CD14-positive monocyte (primary cell): Measurements from ENCODE around the gene NOX5. TPM values are rescaled to one million over a fixed set of nuclear protein-coding genes. Genes with fewer than 3 reads are reported as not detected.
"Not testable (repeated sequence)": the region's sequence is repeated elsewhere in the genome, so short reads cannot be mapped to it uniquely, and the experiment has no call there.

Experiments used
- DNase-seq, 3 donors: peaks; one replicate each; pipeline ENCODE4 v3.0.0-alpha.2; 2011 to 2022
- H2AFZ ChIP-seq: 2 replicates; pipeline ENCODE4 v1.6.0; 2012; ENCODE audit warnings: mild to moderate bottlenecking, low read depth, low read length, inconsistent platforms; ENCODE audit not compliant: insufficient read depth, poor library complexity, severe bottlenecking
- H3K27ac ChIP-seq, 2 donors: 1 replicate in 1 of 2; 2 replicates in 1 of 2; pipeline ENCODE4 v1.5.1; 2012 to 2013; ENCODE audit warnings: low read length in 2 of 2, control low read depth in 1 of 2, inconsistent platforms in 1 of 2, low read depth in 1 of 2, mild to moderate bottlenecking in 1 of 2
- H3K27me3 ChIP-seq, 2 donors: one replicate each; pipeline versions ENCODE4 v1.6.0 to v1.6.1; 2011 to 2013; ENCODE audit warnings: low read length in 2 of 2; ENCODE audit not compliant: control insufficient read depth in 2 of 2, insufficient read depth in 2 of 2
- H3K36me3 ChIP-seq, 2 donors: replicated peaks in 1 of 2; 1 replicate in 1 of 2; 2 replicates in 1 of 2; pipeline versions ENCODE4 v1.5.1 to v1.6.1; 2012 to 2013; ENCODE audit warnings: low read length in 2 of 2, control low read depth in 1 of 2, inconsistent platforms in 1 of 2, mild to moderate bottlenecking in 1 of 2; ENCODE audit not compliant: insufficient read depth in 2 of 2, control insufficient read depth in 1 of 2
- H3K4me1 ChIP-seq, 2 donors: 1 replicate in 1 of 2; 2 replicates in 1 of 2; pipeline versions ENCODE4 v1.5.1 to v1.6.1; 2012 to 2013; ENCODE audit warnings: low read length in 2 of 2, control low read depth in 1 of 2, inconsistent platforms in 1 of 2, mild to moderate bottlenecking in 1 of 2, moderate library complexity in 1 of 2; ENCODE audit not compliant: insufficient read depth in 2 of 2, control insufficient read depth in 1 of 2
- H3K4me2 ChIP-seq: replicated peaks from 2 replicates; pipeline ENCODE3; 2012; ENCODE audit warnings: low read length, moderate library complexity, mild to moderate bottlenecking; ENCODE audit not compliant: poor library complexity, severe bottlenecking; ENCODE audit errors: extremely low read depth
- H3K4me3 ChIP-seq, 3 experiments: fragments of 200-600 bp in 1 of 3; sonication (generic) in 1 of 3; replicated peaks in 1 of 3; 1 replicate in 2 of 3; 2 replicates in 1 of 3; pipeline ENCODE4 v1.5.1; 2011 to 2013; ENCODE audit warnings: low read length in 3 of 3, mild to moderate bottlenecking in 3 of 3, control low read depth in 2 of 3, low read depth in 2 of 3, inconsistent platforms in 1 of 3, moderate library complexity in 1 of 3
- H3K79me2 ChIP-seq: 2 replicates; pipeline ENCODE4 v1.6.0; 2012; ENCODE audit warnings: mild to moderate bottlenecking, control low read depth, inconsistent platforms, low read length, moderate library complexity; ENCODE audit not compliant: insufficient read depth
- H3K9ac ChIP-seq: 2 replicates; pipeline ENCODE4 v1.6.0; 2017; ENCODE audit warnings: low read length, mild to moderate bottlenecking; ENCODE audit not compliant: insufficient read depth, poor library complexity, severe bottlenecking
- H3K9me3 ChIP-seq, 2 donors: replicated peaks in 1 of 2; 1 replicate in 1 of 2; 2 replicates in 1 of 2; pipeline versions ENCODE4 v1.5.1 to v1.6.1; 2012 to 2013; ENCODE audit warnings: low read length in 2 of 2, control low read depth in 1 of 2; ENCODE audit not compliant: control insufficient read depth in 1 of 2, insufficient read depth in 1 of 2
- H4K20me1 ChIP-seq: 2 replicates; pipeline ENCODE4 v1.6.0; 2012; ENCODE audit warnings: mild to moderate bottlenecking, low read length, control low read depth, moderate library complexity; ENCODE audit not compliant: insufficient read depth
- H3K27ac Mint-ChIP-seq, 7 donors: one replicate each; pipeline ENCODE4 v1.8.0; 2020; ENCODE audit warnings: mild to moderate bottlenecking in 7 of 7, mixed read lengths in 7 of 7, moderate library complexity in 6 of 7, inconsistent platforms in 2 of 7
- H3K27me3 Mint-ChIP-seq, 3 donors: one replicate each; pipeline ENCODE4 v1.8.0; 2021 to 2022; ENCODE audit warnings: low read depth in 3 of 3, mild to moderate bottlenecking in 3 of 3, mixed read lengths in 3 of 3, moderate library complexity in 3 of 3, inconsistent platforms in 1 of 3
- H3K36me3 Mint-ChIP-seq, 2 donors: one replicate each; pipeline ENCODE4 v1.8.0; 2020; ENCODE audit warnings: mixed read lengths in 2 of 2, inconsistent platforms in 1 of 2, mild to moderate bottlenecking in 1 of 2
- H3K4me1 Mint-ChIP-seq: one replicate; pipeline ENCODE4 v1.8.0; 2020; ENCODE audit warnings: mild to moderate bottlenecking, mixed read lengths
- H3K4me3 Mint-ChIP-seq, 2 donors: one replicate each; pipeline ENCODE4 v1.8.0; 2020; ENCODE audit warnings: mild to moderate bottlenecking in 2 of 2, mixed read lengths in 2 of 2, moderate library complexity in 1 of 2
- H3K9me3 Mint-ChIP-seq, 7 donors: one replicate each; pipeline ENCODE4 v1.8.0; 2020 to 2022; ENCODE audit warnings: mixed read lengths in 7 of 7, mild to moderate bottlenecking in 6 of 7, moderate library complexity in 6 of 7, inconsistent platforms in 2 of 7
- CTCF ChIP-seq: fragments of 200-600 bp; IDR thresholded peaks from one replicate; pipeline ENCODE4 v1.8.0; 2022; ENCODE audit warnings: antibody characterized with exemption, mild to moderate bottlenecking
- WGBS: methylation state at CpG from one replicate; pipeline ENCODE4 v1.1.5; 2013; ENCODE audit warnings: missing lambda C conversion rate; ENCODE audit not compliant: insufficient coverage; 5-methylcytosine and 5-hydroxymethylcytosine counted together
- intact Hi-C, 2 donors: fragments of 100-400 bp; cut with micrococcal nuclease; formaldehyde crosslinking; loops; one replicate each; pipeline versions ENCODE4 v1.15.0 to v1.15.1; 2023
- polyA plus RNA-seq, 3 donors: library from polyadenylated mRNA; depleted of rRNA in 1 of 3; unstranded in 2 of 3; stranded (reverse) in 1 of 3; fragments of 300-500 nt in 2 of 3; fragments of >200 nt in 1 of 3; fragmentation: Illumina TruSeq in 2 of 3; gene quantifications; 1 replicate in 2 of 3; 2 replicates in 1 of 3; pipeline ENCODE4 v1.2.3, GENCODE V29; 2012 to 2021

NOX5 gene
- polyA plus RNA-seq, 3 donors: not detected

DNA sequence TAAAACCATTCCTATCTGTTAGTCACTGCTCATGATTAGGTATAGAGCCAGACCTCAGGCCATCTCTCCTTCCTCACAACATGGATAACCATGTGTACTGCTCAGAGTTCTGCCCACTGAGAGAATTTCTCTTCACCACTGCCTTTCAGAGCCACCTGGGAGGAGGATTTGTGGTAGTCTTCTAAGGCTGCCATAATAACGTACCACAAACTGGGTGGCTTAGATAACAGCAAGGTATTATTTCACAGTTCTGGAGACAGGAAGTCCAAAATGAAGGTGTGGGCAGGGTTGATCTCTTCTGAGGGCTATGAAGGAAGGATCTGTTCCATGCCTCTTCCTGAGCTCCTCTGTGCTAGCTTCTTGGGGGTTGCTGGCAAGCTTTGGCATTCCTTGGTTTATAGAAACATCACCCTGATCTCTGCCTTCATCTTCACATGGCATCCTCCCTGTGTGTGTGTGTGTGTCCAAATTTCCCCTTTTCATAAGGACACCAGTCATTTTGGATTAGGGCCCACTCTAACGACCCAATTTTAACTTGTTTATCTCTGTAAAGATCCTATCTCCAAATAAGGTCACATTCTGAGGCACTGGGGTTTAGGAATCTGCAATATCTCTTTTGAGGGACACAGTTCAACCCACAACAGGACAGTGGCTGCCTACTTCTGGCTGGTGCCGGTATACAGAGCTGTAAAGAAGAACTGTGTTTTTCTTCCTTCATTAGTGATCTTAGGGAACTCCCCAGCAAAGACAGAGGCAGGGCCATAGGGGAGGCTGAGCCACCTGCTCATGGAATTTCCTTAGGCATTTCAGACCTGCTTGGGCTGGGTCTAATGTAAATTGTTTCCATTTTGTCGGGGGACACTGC is 42.1 kb upstream of the NOX5 start:
- no peaks in the 10 kb centered on the region for H3K79me2 ChIP-seq
- no peak for TF ChIP-seq CTCF
- no peak for DNase-seq
- peaks cover 0 to 2% (median 2%) of the 10 kb centered on the region in 3 donors for H3K27me3 Mint-ChIP-seq
- no peak overlapping the region for H3K4me3 ChIP-seq
- no peaks in the 10 kb centered on the region for H3K36me3 ChIP-seq
- H3K4me1 Mint-ChIP-seq: no peaks in the 10 kb centered on the region
- intact Hi-C loops: no loop called here
- no peak overlapping the region for H3K27ac Mint-ChIP-seq
- no peak overlapping the region for H3K27ac ChIP-seq
- H2AFZ ChIP-seq: no peak overlapping the region
- H3K4me3 Mint-ChIP-seq: no peak overlapping the region
- no peaks in the 10 kb centered on the region for H4K20me1 ChIP-seq
- H3K36me3 Mint-ChIP-seq: no peaks in the 10 kb centered on the region
- WGBS: 58% methylated on average over 2 of the region's 4 CpGs
- H3K9me3 Mint-ChIP-seq: peaks cover 6 to 34% (median 21%) of the 10 kb centered on the region in 7 donors
- no peak overlapping the region for H3K9ac ChIP-seq
- H3K4me1 ChIP-seq: no peaks in the 10 kb centered on the region
- no peaks in the 10 kb centered on the region for H3K27me3 ChIP-seq
- no peak overlapping the region for H3K4me2 ChIP-seq
- H3K9me3 ChIP-seq: peaks cover 8 to 11% of the 10 kb centered on the region in 2 donors

- H3K9ac ChIP-seq, H3K27me3 Mint-ChIP-seq, H3K4me1 Mint-ChIP-seq, H3K4me2 ChIP-seq, H4K20me1 ChIP-seq, H3K4me3 Mint-ChIP-seq, H3K4me1 ChIP-seq, H3K27ac Mint-ChIP-seq, DNase-seq, H3K4me3 ChIP-seq, H3K79me2 ChIP-seq, H3K27ac ChIP-seq, H3K36me3 Mint-ChIP-seq, H2AFZ ChIP-seq, intact Hi-C loops, H3K36me3 ChIP-seq, H3K27me3 ChIP-seq: not testable (repeated sequence)
- 98% methylated on average over 21 of the region's 26 CpGs for WGBS
- H3K9me3 ChIP-seq: peaks cover 0 to 13% of the 10 kb centered on the region in 2 donors
- H3K9me3 Mint-ChIP-seq: peaks cover 6 to 27% (median 14%) of the 10 kb centered on the region in 7 donors
Observed at GRCh38 chr15:68975651-68976160, 38.8 kb upstream of the NOX5 start.

GRCh38 chr15:68977426-68977825 is 37.1 kb upstream of the NOX5 start:
- Mint-ChIP-seq H3K9me3 (peaks cover 6 to 27% (median 14%) of the 10 kb centered on the region in 7 donors), H3K27ac (peak overlapping the region in 1 of 7 donors; percentile 6)
- H3K79me2 ChIP-seq, H3K36me3 Mint-ChIP-seq, H4K20me1 ChIP-seq, H3K4me1 ChIP-seq, H3K4me3 ChIP-seq, H3K36me3 ChIP-seq, H2AFZ ChIP-seq, H3K27ac ChIP-seq, H3K4me2 ChIP-seq, H3K27me3 ChIP-seq, H3K9ac ChIP-seq, intact Hi-C loops, H3K4me1 Mint-ChIP-seq, DNase-seq, H3K27me3 Mint-ChIP-seq, H3K4me3 Mint-ChIP-seq: not testable (repeated sequence)
- peaks cover 0 to 13% of the 10 kb centered on the region in 2 donors for H3K9me3 ChIP-seq
- 96% methylated on average over 5 of the region's 10 CpGs for WGBS
